Panc1 (cell line): ENCODE results near the gene PCNX2. TPM values are rescaled to one million over a fixed set of nuclear protein-coding genes. Genes with fewer than 3 reads are reported as not detected.

ENCODE experiments used
- ATAC-seq: fragments of 200-7000 bp; cut with Tn5 transposase; 2 replicates; pipeline ENCODE4 v1.9.1; 2020; ENCODE audit warnings: mild to moderate bottlenecking, moderate library complexity
- BruUV-seq: library from RNA; stranded (reverse); fragments of 400-500 nt; replicated peaks from 2 replicates; lab custom pipeline; 2021; lab: Mats Ljungman, UMichigan
- CTCF ChIA-PET: fragments of 300-600 bp; sonication (Branson Sonifier 250); formaldehyde crosslinking; loops from one replicate; lab custom pipeline; 2022; ENCODE audit warnings: antibody characterized with exemption; lab: Charles Lee
- POLR2A ChIA-PET: fragments of 300-600 bp; sonication (Branson Sonifier 250); formaldehyde crosslinking; loops from one replicate; lab custom pipeline; 2022; ENCODE audit warnings: antibody characterized with exemption; lab: Charles Lee
- DNase-seq: peaks from one replicate; pipeline ENCODE4 v3.0.0-alpha.2; 2010; ENCODE audit warnings: low read depth, low spot score
- H3K27ac ChIP-seq: 2 replicates; pipeline ENCODE4 v1.5.1; 2011; ENCODE audit warnings: mild to moderate bottlenecking, low read length, inconsistent platforms
- H3K27me3 ChIP-seq: fragments of 200-500 bp; sonication (Bioruptor generic); 2 replicates; pipeline ENCODE4 v1.6.0; 2014; ENCODE audit warnings: low read length, inconsistent platforms; ENCODE audit not compliant: control insufficient read depth, insufficient read depth
- H3K36me3 ChIP-seq: fragments of 200-500 bp; sonication (Bioruptor generic); 2 replicates; pipeline ENCODE4 v1.5.1; 2014; ENCODE audit warnings: inconsistent platforms, mild to moderate bottlenecking, low read length, moderate library complexity; ENCODE audit not compliant: control insufficient read depth, insufficient read depth
- H3K4me1 ChIP-seq: 2 replicates; pipeline ENCODE4 v1.5.1; 2011; ENCODE audit warnings: inconsistent platforms, mild to moderate bottlenecking, low read length, moderate library complexity; ENCODE audit not compliant: control insufficient read depth, insufficient read depth
- H3K4me3 ChIP-seq, 2 experiments: 2 replicates each; pipeline ENCODE4 v1.5.1; 2011 to 2012; ENCODE audit warnings: low read depth in 2 of 2, low read length in 2 of 2, mild to moderate bottlenecking in 2 of 2, inconsistent platforms in 1 of 2, moderate library complexity in 1 of 2
- H3K9me3 ChIP-seq: fragments of 200-500 bp; sonication (Bioruptor generic); 2 replicates; pipeline ENCODE4 v1.5.1; 2014; ENCODE audit warnings: low read depth, mild to moderate bottlenecking, inconsistent platforms, low read length, moderate library complexity; ENCODE audit not compliant: control insufficient read depth, insufficient read depth
- CTCF ChIP-seq: fragments of 450-650 bp; IDR thresholded peaks from 2 replicates; pipeline ENCODE4 v1.5.1; 2017; ENCODE audit warnings: mild to moderate bottlenecking
- POLR2AphosphoS5 ChIP-seq: IDR thresholded peaks from 2 replicates; pipeline ENCODE4 v1.6.1; 2012; ENCODE audit warnings: mild to moderate bottlenecking, low read depth, low read length, moderate library complexity
- REST ChIP-seq, 2 experiments: IDR thresholded peaks; 2 replicates each; pipeline ENCODE4 v1.6.1; 2011 to 2012; ENCODE audit warnings: low read depth in 2 of 2, control low read depth in 1 of 2, low read length in 1 of 2, mild to moderate bottlenecking in 1 of 2, moderate library complexity in 1 of 2; ENCODE audit not compliant: insufficient read depth in 1 of 2
- SIN3A ChIP-seq: IDR thresholded peaks from 2 replicates; pipeline ENCODE4 v1.6.1; 2012; ENCODE audit warnings: low read depth, mild to moderate bottlenecking, low read length, moderate library complexity, borderline replicate concordance; ENCODE audit not compliant: insufficient read depth
- TCF7L2 ChIP-seq: IDR thresholded peaks from 2 replicates; pipeline ENCODE4 v1.6.1; 2011; ENCODE audit warnings: mild to moderate bottlenecking, low read depth, low read length, inconsistent platforms
- in situ Hi-C: cut with HindIII; loops from 2 replicates; pipeline ENCODE4 v1.10.0; 2016; ENCODE audit warnings: low sequenced_read_pairs, low pct_unique_long_range_greater_than_20kb
- intact Hi-C: fragments of 100-400 bp; cut with micrococcal nuclease; formaldehyde crosslinking; loops from one replicate; pipeline ENCODE4 v1.10.0; 2022; ENCODE audit not compliant: unreplicated experiment
- total RNA-seq: library from RNA; stranded (reverse); gene quantifications from one replicate; pipeline ENCODE4 v1.2.1, GENCODE V29; 2021; ENCODE audit not compliant: unreplicated experiment

Gene PCNX2
- total RNA-seq, 1 experiment from 2014 or later: 2.6 TPM

- Histone ChIP-seq H3K4me1 (no peaks in the 10 kb centered on the region), H3K4me3 (no peak overlapping the region), H3K27ac (no peak overlapping the region), H3K27me3 (peaks cover 24% of the 10 kb centered on the region), H3K9me3 (no peaks in the 10 kb centered on the region), H3K36me3 (no peaks in the 10 kb centered on the region)
- no TSS peak for BruUV-seq
- intact Hi-C loops (no loop called here), in situ Hi-C loops (no loop called here)
- ChIA-PET POLR2A (no interaction called here), CTCF (no interaction called here)
- ATAC-seq (no peak), DNase-seq (no peak)
- TF ChIP-seq REST (IDR thresholded peaks at IDR 0.05; ENCODE audit: insufficient read depth in 1 of 2, low read depth in 2 of 2, low read length in 1 of 2) (no peak), CTCF (no peak), POLR2AphosphoS5 (no peak), TCF7L2 (no peak), SIN3A (no peak)
Measured at GRCh38 chr1:233319272-233319671, 23.7 kb upstream of the PCNX2 start.

- no peaks in the 10 kb centered on the region for H3K36me3 ChIP-seq
- H3K4me3 ChIP-seq: no peak overlapping the region
- no TSS peak for BruUV-seq
- H3K27ac ChIP-seq: no peak overlapping the region
- H3K9me3 ChIP-seq: no peaks in the 10 kb centered on the region
- DNase-seq (no peak), ATAC-seq (no peak)
- no peaks in the 10 kb centered on the region for H3K4me1 ChIP-seq
- TF ChIP-seq TCF7L2 (no peak), REST (IDR thresholded peaks at IDR 0.05; ENCODE audit: insufficient read depth in 1 of 2, low read depth in 2 of 2, low read length in 1 of 2) (no peak), POLR2AphosphoS5 (no peak), SIN3A (no peak), CTCF (no peak)
- in situ Hi-C loops (no loop called here), intact Hi-C loops (no loop called here)
- ChIA-PET POLR2A (interaction anchor here (0.7 kb wide), 1 partner anchor 127 kb away, joined by 3 read pairs; no protein-coding TSS in a partner anchor), CTCF (no interaction called here)
- peaks cover 22% of the 10 kb centered on the region for H3K27me3 ChIP-seq
Measured at GRCh38 chr1:233316473-233316872, 20.9 kb upstream of the PCNX2 start.
